Adrenal gland (tissue), 12 donors: Measurements from ENCODE around the gene NADSYN1. TPM values are rescaled to one million over a fixed set of nuclear protein-coding genes. Genes with fewer than 3 reads are reported as not detected.

Source experiments
- DNase-seq, 7 donors: peaks; one replicate each; pipeline ENCODE4 v3.0.0-alpha.2; 2019 to 2020
- H3K27ac ChIP-seq, 5 donors: fragments of 200-600 bp; sonication (generic) in 4 of 5; 1 replicate in 3 of 5; 2 replicates in 2 of 5; pipeline versions ENCODE4 v1.5.1 to v1.8.0; 2016 to 2020; ENCODE audit warnings: mild to moderate bottlenecking in 1 of 5
- H3K27me3 ChIP-seq: fragments of 200-600 bp; 2 replicates; pipeline ENCODE4 v1.8.0; 2021
- H3K36me3 ChIP-seq, 2 donors: fragments of 200-600 bp; replicated peaks in 1 of 2; 1 replicate in 1 of 2; 2 replicates in 1 of 2; pipeline versions ENCODE4 v1.5.1 to v1.8.0; 2018 to 2022
- H3K4me1 ChIP-seq, 2 donors: fragments of 200-600 bp; replicated peaks in 1 of 2; 1 replicate in 1 of 2; 2 replicates in 1 of 2; pipeline versions ENCODE4 v1.5.1 to v1.8.0; 2018 to 2021
- H3K4me3 ChIP-seq, 4 donors: fragments of 200-600 bp; sonication (generic) in 3 of 4; one replicate each; pipeline ENCODE4 v1.5.1; 2016 to 2018
- H3K9me3 ChIP-seq, 3 donors: fragments of 200-600 bp; sonication (generic) in 1 of 3; replicated peaks in 1 of 3; 1 replicate in 2 of 3; 2 replicates in 1 of 3; pipeline versions ENCODE4 v1.5.1 to v1.8.0; 2016 to 2021
- CTCF ChIP-seq, 6 experiments: fragments of 450-650 bp in 4 of 6; fragments of 200-600 bp in 2 of 6; sonication (generic) in 1 of 6; IDR thresholded peaks; 1 replicate in 5 of 6; 2 replicates in 1 of 6; pipeline versions ENCODE4 v1.5.1 to v1.8.0; 2016 to 2021; ENCODE audit warnings: antibody characterized with exemption in 6 of 6, mild to moderate bottlenecking in 2 of 6, moderate library complexity in 1 of 6
- POLR2A ChIP-seq, 2 donors: fragments of 450-650 bp; IDR thresholded peaks; one replicate each; pipeline ENCODE4 v1.6.1; 2017; ENCODE audit warnings: antibody characterized with exemption in 2 of 2, mild to moderate bottlenecking in 2 of 2, moderate library complexity in 1 of 2
- WGBS, 4 donors: extraction: QIAGEN DNeasy Blood & Tissue Kit in 2 of 4; methylation state at CpG; one replicate each; pipeline versions ENCODE4 v1.1.5 to v1.1.7; 2013 to 2017; 5-methylcytosine and 5-hydroxymethylcytosine counted together
- intact Hi-C, 2 donors: fragments of 100-400 bp; cut with DNase I; formaldehyde crosslinking; loops; one replicate each; pipeline versions ENCODE4 v1.14.1 to v1.15.0; 2022 to 2023
- polyA plus RNA-seq, 3 donors: library from polyadenylated mRNA; stranded (reverse); fragments of 200-250 nt in 2 of 3; fragments of 350-450 nt in 1 of 3; fragmentation: Illumina TruSeq in 1 of 3; extraction: RNeasy Lipid Tissue Mini Kit (QIAGEN cat#74804) in 1 of 3; gene quantifications; one replicate each; pipeline ENCODE4 v1.2.3, GENCODE V29; 2013 to 2014
- total RNA-seq, 9 donors: library from RNA; depleted of rRNA in 4 of 9; stranded (reverse); fragments of >200 nt in 4 of 9; fragments of 120-200 nt in 1 of 9; fragmentation: NEBNext Ultra II Directional in 1 of 9; extraction: Animal tissue kit (Norgen Biotek cat#: 25700) in 1 of 9; gene quantifications; one replicate each; pipeline versions ENCODE4 v1.1.0 to v1.2.4, GENCODE V29; 2013 to 2023
- donor health status: healthy with polysubstance abuse.
- donor health status: Bipolar disorder and iron deficiency.
- donor health status: DM: yes; HTN: yes; CAD: no.
- donor health status: DM: no; HTN: no; CAD: no.
- donor health status: DM: no; HTN: no; CAD: no.
- donor health status: DM: yes; HTN: yes; CAD: no.

NADSYN1 gene
- total and polyA plus RNA-seq, 12 donors = 37.1 to 128 (median 58.5) TPM

GRCh38 chr11:71432761-71433647 lies 20.0 kb upstream of the NADSYN1 start:
- TF ChIP-seq POLR2A (IDR thresholded peaks at IDR 0.05) = no peak
- TF ChIP-seq CTCF (IDR thresholded peaks at IDR 0.05) = no peak
- Histone ChIP-seq H3K4me3 (no peak overlapping the region), H3K4me1 (peaks cover 30 to 32% of the 10 kb centered on the region in 2 donors), H3K27me3 (no peaks in the 10 kb centered on the region), H3K36me3 (peaks cover 0 to 9% of the 10 kb centered on the region in 2 donors), H3K27ac (peak overlapping the region; percentile 49 to 89 (median 56)), H3K9me3 (no peaks in the 10 kb centered on the region)
- DNase-seq = peak in 1 of 7 donors; percentile 53
- whole genome bisulfite sequencing, 4 donors = 60 to 67% (median 63%) methylated on average over 5 to 7 of the region's 7 CpGs
- intact Hi-C loops = no loop called here

GRCh38 chr11:71433648-71434450 lies 19.2 kb upstream of the NADSYN1 start:
- TF ChIP-seq CTCF (IDR thresholded peaks at IDR 0.05) (no peak), POLR2A (IDR thresholded peaks at IDR 0.05) (no peak)
- Histone ChIP-seq H3K4me1 (peaks cover 24 to 29% of the 10 kb centered on the region in 2 donors), H3K9me3 (no peaks in the 10 kb centered on the region), H3K27me3 (no peaks in the 10 kb centered on the region), H3K36me3 (peaks cover 0 to 15% of the 10 kb centered on the region in 2 donors), H3K4me3 (no peak overlapping the region), H3K27ac (peak overlapping the region in 4 of 5 donors; percentile 49 to 89 (median 60))
- DNase-seq = peak in 6 of 7 donors; percentile 41 to 77 (median 60)
- 74 to 81% (median 76%) methylated on average over 15 to 19 of the region's 19 CpGs for WGBS, 4 donors
- intact Hi-C loops = no loop called here

- peaks cover 21 to 23% of the 10 kb centered on the region in 2 donors for H3K4me1 ChIP-seq
- 80 to 89% (median 85%) methylated on average over 13 to 18 of the region's 18 CpGs for WGBS, 4 donors
- TF ChIP-seq CTCF (IDR thresholded peaks at IDR 0.05) (no peak), POLR2A (IDR thresholded peaks at IDR 0.05) (no peak)
- peak overlapping the region in 1 of 5 donors; percentile 89 for H3K27ac ChIP-seq
- no peak for DNase-seq
- H3K36me3 ChIP-seq = peaks cover 0 to 23% of the 10 kb centered on the region in 2 donors
- H3K27me3 ChIP-seq = no peaks in the 10 kb centered on the region
- intact Hi-C loops = no loop called here
- H3K4me3 ChIP-seq = no peak overlapping the region
- no peaks in the 10 kb centered on the region for H3K9me3 ChIP-seq
Measured at GRCh38 chr11:71434576-71435130, 18.4 kb upstream of the NADSYN1 start.
